Eye (tissue), 1 donor: Measurements from ENCODE around the gene ASAP3.

Experiments
- DNase-seq: peaks from one replicate; pipeline ENCODE4 v3.0.0-alpha.2; 2015

ASAP3 gene

DNA sequence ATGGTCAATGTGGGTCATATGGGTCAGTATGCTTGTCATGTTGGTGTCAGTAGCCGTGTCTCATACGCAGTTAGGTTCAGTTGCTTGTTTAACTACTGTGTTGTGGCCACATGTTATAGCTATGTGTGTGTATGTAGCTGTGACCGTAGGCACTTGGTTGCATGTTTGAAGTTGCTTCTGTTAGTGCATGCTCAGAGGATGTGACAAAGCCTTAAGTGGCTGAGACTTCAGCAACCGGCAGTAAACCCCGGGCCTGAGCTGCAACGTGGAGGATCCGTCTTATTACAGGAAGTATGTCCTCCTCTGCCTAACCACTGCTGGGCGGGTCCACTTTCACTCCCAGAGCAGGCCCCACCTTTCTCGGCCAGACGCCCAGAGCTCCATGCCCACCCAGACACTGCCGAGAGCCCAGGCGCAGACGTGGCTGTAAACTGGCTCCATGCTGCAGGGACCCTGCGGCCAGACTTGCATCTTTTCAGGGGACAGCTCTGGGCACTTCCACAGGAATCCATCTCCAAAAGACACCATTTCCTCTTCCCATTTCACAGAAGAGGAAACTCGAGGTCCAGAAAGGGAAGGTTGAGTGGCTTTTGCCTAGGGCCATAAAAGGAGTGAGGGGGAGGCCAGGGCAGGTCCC, 61.6 kb downstream of the ASAP3 start:
- peak; percentile 67 for DNase-seq

DNA sequence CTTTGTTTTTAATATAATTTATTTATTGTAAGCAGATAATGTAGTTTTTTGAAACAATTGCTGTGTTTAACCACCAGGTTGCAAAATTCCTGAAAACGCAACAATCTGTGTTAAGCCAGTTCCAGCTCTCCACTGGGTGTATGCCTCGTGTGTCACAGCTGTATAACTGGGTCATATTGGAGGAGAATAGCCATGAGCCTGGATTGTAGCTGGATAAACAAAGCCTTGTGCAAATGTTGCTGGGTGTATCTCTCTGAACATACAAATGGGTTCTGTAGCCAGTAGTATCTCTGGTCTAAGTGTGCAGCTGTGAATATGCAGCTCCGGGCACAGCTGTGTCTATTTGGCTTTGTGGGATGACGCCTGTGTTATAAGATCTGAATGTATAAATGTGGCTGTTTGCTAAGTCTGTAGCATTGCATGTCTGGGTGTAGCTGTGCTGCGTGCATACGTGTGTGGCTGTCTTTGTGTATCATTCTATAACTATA, 62.2 kb downstream of the ASAP3 start:
- DNase-seq = peak; percentile 53

DNA sequence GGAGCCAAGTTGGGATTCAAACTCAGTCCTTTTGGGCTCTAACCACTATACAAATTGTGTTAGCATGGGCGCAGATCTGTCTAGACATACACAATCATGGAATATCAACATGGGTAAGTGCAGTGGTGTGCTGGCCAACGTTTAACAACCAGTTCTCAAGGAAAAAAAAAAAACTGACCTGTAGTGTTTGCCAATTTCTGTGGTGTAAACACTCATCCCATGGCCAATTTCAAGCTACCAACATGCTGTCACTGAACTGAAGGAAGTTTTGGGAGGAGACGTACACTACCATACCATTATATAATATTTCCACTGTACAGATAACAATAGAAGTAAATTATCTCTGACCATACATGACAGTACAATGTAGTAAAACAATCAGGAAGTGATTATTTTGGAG, 62.6 kb downstream of the ASAP3 start:
- no peak for DNase-seq

DNA sequence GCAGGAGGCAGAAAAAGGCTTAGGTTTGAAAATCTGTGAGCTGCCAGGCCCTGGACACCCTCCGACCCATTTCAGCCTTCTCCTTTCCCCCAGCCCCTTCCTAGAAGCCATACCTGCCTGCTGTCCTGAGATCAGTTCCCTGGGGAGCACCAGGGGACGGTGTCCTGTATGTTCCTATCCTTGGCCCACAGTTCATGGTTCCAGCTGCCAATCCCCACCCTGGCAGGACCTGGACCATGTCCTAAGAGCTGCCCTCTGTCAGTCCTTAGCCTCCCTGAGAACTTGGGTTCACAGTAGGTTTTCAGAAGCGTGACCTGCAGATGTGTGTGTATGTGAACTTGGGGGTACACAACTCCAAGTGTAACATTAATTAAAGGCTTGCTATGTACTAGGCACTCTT, 63.2 kb downstream of the ASAP3 start:
- DNase-seq = no peak

DNA sequence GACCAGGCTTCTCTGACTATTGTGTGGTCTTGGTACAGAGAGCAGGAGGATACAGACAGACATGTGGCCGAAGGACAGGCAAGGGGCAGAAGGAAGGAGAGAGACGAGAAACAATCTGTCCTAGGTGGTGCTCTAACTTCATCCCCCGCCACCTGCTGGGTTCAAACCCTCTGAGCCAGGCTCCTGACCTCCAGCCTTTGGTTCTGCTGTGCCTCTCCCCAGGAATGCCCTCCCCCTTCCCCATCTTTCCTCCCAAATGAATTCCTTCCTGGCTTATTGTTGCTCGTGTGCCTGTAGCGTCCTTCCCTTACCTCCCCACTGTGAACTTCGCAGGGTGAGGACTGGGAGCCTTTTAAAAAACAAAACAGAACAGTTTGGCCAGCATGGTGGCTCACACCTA, 64.8 kb downstream of the ASAP3 start:
- no peak for DNase-seq

DNA sequence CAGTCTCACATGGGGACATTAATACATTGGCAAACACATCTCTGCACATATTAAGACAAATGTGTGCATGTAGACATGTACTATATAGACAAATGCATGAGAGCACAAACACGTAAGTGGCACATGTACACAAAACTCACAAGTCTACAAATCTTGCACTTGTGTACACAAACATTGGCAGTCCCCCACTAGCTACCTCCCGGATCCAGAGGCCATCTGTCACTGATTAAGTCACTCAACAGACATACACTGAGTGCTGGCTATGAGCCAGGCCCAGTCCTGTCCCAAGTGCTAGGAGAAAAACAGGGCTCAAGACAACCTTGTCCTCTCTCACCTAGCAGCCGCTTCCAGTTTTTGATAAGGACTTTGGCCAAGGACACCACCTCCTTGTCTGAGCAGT, 66.4 kb downstream of the ASAP3 start:
- DNase-seq = peak; percentile 53

DNA sequence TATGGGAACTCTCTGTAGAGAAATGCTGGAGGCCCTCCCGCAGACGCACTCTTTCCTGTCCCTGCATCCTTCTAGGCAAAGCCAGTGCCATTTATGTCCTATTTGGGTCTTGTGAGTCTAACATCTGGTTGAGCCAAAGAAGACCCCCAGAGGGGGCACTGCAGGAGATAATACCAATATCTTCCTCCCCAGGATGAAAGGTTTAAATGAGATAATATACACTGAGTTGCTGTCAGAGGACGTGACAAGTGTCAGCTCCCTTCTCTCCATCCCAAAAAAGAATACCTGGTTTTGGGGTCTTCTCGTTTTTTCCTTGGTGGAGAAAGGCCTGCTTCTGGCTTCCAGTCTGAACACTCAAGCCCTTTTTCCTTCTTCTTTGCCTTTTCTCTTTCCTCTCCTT, 67.0 kb downstream of the ASAP3 start:
- DNase-seq = no peak

DNA sequence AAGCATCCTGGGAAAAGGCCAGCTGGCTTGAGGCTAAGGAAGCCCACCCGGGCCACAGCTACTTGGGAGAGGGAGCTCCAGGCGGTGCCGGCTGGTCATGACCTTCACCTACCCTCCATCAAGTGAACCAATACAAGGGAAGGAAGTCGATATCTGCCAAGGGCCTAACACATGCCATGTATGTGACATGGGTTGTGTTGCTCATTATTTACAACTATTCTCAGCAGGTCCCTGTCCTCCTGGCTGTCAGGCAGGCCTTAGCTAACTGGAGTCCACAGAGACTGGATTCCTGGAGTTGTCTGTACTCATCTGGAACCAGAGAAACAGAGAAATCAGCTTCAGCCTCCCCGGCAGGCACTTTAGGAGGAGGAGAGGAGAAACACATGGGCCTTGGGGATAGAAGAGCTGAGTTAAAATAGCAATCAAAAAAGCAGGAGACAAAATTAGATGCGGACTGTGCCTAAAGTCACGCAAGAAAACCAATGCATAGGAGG, 75.1 kb downstream of the ASAP3 start:
- peak; percentile 32 for DNase-seq

DNA sequence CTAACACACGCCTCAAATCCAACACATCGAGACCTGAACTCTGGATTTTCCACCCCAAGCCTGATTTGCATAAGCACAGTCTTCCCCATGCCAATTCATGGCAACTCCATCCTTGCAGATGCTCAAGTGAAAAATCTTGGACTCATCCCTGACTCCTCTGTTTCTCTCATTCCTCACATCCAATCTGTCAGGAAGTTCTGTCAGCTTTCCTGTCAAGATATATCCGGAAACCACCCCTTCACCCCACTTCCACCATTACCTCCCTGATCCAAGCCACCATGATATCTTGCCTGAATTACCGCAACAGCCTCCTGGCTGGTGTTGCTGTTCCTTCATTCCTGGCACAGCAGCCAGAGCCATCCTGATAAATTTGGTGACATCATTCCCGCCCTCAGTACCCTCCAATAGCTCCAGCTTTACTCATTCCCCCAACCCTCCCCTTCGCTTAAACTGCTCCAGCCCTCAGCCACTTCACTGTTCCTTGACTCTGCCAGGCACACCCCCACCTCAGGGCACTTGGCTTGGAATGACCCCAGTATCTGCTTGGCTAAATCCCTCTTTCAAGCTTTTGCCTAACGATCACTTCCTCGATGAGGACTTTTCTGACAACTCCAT, 76.9 kb downstream of the ASAP3 start:
- no peak for DNase-seq

DNA sequence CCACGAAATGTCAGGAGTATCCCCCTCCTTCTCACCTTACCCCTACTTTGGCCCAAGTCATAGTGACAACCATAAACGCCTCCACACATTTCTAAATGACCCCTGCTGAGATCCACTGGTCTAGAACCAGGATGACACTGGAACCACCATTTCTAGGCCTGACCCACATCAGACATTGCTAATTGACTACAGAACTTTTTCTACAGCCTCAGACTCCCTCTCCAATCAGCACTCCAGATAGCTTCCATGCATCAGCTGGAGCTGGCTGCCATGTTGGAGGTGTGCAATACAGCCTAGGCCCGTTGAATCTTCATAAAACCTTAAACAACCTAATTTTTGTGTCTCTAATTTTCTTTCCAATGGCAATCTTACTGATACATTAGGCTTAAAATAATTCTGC, 78.0 kb downstream of the ASAP3 start:
- no peak for DNase-seq

DNA sequence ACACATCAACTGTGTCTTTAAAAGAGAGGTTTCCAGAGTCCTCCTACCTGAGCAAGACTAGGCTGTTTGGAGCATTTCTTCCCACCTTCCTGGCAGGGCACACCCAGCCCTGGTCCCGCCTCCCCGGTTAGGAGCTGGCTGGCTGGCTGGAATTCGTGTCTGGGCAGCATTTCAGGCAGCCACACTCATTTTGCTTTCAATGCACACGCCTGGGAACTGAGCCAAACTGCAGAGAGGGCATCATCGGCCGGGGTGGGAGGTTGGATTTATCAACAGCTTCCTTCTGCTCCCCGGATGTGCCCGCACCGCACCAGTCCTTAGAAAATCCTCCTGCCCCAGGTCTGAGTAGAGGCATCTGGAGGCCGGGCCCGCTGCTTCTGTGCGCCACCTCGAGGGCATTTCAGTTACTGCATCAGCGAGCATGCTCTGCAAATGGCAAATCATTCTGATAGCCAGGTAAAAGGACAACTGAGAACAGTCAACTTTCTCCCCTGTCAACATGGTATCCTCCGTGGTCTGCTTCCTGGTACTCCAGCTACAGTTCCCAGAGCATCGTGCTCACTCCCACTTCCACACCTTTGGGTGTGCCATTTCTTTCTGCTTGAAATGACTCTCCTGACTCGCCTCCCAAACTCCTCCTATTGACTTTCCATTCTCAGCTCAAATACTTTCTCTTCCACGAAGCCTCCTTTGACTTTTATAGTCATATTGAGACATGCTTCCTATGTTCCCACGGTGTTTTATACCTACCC, 80.1 kb downstream of the ASAP3 start:
- DNase-seq = peak; percentile 94

DNA sequence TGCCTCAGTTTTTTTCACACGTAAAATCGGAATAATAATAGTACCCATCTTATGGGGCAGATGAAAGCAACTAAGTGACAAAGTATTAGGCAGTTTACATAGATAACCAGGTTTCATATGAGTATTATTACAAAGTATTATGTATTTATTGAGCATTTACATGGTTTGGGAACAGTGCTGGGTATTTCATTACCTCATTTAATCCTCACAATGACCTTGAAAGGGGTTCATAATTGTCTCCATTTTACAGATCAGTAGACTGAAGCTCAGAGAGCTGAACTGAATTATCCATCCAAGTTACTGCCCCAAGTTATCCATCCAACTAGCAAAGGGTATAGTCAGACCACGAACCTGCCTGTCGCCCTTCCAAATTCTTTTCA, 80.6 kb downstream of the ASAP3 start:
- DNase-seq = no peak

DNA sequence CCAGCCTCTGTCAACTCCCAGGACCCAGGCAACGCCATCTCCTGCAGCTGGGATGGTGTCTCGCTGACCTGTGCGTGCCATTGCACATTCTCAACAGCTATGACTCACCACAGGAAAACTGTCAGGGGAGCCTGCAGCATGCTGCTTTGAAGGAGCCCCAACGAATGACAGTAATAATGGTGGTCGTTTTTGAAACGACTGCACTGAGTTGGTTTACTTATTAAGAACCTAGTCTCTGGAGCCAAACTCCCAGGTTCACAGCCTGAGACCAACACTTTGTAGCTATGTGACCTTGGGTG, 81.0 kb downstream of the ASAP3 start:
- no peak for DNase-seq

DNA sequence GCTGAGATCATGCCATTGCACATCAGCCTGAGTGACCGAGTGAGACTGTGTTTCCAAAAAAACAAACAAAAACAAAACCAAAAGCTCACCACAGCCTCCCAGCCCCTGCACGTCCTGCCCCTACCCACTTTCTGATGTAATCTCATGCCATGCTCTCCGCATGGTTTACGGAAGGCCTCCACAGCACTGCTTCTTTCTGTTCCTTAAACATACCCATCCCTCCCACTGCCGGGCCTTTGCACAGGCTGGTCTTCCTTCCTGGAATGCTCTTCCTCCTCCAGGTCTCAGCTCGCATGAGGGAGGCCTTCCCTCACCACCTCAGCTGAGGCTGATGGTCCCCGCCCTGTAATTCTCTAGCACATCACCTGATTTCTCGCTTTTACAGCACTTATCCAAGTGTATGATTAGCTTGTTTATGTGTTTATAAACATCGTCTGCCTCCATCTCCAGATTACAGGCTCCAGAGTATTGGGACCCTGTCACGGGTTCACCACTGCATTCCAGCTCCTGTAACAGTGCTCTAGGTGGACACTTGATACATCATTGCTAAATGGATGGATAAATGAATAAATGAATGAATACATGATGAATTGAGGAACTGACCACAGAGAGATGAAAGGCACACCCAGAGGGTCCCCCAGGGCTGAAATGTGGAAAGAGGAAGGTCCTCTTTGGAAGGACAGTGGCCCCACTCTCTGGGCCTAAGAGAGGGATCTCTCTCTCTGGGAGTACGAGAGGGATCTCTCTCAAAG, 81.5 kb downstream of the ASAP3 start:
- DNase-seq = no peak

DNA sequence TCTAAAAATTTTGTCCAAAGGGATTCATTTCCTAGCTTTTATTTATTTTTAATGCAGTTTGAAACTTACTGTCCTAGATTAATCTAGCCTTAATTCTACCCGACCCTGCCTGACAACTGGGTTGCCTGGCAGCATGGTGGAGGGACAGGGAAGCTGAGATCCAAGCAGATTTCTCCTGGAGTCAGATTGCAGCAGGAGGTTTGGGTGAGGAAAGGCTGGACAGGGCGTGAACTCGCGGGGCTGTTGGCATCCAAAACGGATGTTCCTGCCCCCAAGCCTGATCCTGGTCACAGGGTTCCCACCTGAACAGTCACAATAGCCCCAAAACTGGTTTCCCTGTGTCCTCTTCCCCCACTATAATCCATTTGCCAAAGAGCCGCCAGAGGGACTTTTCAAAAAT, 82.7 kb downstream of the ASAP3 start:
- no peak for DNase-seq

DNA sequence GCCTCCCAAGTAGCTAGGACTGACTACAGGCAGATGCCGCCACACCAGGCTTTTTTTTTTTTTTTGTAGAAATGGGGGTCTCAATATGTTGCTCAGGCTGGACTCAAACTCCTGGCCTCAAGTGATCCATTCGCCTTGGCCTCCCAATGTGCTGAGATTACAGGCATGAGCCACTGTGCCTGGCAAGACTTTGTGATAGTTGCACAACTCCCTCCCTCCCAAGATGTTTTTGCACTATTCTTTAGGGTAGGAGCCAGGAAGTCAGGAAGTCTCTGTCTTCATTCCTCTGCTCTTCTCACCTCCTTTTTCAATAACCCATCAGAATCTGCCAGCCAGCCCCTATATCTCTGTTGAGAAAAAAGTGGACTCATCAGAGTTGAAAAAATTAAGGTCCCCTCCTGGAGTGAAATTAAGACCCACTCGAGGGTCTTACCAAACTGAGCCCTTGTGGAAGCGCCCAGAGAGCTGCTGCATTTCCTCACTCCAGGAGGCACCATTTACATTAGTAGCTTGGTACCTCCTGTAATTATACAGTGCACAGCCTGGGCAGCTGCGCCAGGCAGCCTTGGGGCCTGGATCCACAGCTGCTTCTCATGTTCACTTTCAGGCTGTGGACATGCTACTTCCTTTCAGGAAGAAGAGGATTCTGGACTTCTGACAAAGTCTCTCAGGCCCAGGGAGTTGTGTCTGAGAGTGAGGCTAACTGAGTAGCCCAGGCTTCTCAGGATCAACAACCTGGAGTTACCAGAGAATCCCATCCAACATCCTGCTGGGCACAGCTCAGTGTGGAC, 83.5 kb downstream of the ASAP3 start:
- no peak for DNase-seq

DNA sequence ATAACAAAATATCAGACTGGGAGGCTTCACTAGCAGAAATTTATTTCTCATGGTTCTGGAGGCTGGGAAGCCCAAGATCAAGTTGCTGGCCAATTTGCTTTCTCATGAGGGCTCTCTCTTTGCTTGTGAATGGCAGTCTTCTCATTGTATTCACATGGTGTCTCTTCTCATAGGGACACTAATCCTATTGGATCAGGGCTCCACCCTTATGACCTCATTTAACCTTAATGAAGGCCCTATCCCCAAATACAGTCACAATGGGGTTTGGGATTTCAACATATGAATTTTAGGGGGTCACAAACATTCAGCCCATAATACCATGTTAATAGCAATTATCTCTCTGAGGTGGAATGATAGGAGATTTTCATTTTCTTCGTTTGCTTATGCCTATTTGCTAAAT, 84.8 kb downstream of the ASAP3 start:
- no peak for DNase-seq

DNA sequence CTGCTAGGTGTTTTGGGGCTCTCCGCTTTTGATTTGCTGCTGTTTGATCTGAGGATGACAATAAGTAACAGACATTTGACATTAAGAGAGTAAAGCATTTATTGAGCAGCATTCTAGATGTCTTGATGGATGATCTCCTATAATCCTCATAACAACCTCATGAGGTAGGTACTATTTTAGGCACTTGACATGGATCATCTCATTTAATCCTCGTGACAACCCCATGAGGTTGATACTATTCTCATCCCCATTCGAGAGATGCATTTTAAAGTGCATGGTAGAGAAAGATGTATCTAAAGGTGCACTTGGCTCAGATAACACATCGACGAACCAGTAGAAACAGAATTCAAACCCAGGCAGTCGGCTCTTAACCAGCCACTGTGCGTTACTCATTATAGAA, 86.1 kb downstream of the ASAP3 start:
- DNase-seq = no peak

DNA sequence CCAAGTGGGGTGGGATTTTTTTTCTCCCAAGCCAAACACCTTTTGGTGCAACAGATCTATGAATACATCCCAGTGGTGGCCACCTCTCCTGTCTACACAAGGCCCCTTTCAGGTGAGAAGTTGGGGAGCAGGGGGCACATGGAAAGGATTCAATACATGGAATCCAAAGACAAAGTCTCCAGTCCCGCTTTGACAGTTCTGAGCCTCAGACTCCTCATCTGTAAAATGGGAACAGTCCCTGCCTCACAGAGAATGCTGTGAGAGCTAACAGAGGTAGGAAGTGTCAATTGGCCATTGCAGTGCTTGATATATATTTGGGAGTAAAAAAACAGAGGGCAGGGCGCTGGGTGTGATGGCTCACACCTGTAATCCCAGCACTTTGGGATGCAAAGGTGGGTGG, 87.6 kb downstream of the ASAP3 start:
- DNase-seq = no peak

DNA sequence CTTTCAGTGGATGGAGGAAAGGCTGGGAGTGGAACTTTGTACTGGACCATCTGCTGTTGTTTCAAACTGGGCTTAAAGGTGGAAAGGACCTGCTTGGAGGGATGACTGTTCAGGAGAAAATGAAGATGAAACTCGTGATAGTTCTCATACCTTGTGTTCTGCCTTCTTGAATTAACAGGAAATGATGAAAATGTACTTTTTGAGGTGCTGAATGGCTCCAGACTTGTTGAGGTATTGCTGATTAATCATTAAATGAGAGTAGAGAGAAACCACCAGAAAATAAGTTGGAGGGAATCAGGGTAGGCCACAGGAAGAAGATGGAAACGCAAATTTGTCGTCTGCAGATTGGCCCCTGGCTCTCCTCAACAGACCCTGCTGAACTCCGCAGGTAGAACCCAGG, 88.1 kb downstream of the ASAP3 start:
- no peak for DNase-seq

DNA sequence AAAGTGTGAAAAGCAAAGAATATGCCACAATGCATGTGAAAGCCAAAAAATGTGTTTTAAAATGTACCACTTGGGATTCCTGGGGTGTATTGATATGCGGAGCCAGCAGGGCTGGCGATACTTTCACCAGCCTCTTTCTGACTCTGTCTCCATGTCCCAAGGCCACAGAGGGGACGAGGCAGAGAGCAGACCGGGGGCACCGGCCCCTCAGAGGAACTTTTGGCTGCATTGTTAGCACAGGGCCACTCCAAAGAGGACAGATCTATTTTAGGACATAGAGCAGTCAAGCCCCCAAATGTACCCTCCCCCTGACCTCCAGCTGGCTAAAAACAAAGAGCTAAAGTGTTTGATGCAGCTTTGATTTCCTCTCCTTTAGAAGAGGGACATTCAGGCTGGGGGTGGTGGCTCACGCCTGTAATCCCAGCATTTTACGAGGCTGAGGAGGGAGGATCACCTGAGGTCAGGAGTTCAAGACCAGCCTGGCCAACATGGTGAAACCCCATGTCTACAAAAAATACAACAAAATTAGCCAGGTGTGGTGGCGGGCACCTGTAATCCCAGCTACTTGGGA, 88.7 kb downstream of the ASAP3 start:
- DNase-seq = no peak

DNA sequence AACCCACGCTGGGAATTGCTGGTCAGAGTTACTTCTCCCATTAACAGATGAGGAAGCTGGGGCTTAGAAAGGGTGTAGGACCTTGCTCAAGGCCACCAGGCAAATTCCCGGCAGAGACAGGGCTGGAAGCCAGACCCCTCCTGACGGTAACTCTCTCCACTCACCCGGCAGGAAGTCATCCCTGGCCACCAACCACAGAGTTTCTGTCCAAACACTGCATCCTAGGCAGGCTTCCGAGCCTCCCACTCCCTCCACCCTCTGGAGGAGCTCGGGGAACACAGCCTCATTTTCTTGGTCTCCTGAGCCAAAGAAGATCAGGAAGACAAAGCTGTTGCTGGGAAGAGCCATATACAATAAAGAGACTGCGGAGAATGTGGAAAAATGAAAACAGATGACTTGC, 89.3 kb downstream of the ASAP3 start:
- DNase-seq = peak; percentile 67
